DMS 273 treated with DMSO at 0.1 percent for 48 hours (cell line): ENCODE results near the gene GALNT13.

Experiments
- DNase-seq: peaks from one replicate; lab custom pipeline; 2025; lab: John Stamatoyannopoulos, UW

Gene GALNT13

DNA sequence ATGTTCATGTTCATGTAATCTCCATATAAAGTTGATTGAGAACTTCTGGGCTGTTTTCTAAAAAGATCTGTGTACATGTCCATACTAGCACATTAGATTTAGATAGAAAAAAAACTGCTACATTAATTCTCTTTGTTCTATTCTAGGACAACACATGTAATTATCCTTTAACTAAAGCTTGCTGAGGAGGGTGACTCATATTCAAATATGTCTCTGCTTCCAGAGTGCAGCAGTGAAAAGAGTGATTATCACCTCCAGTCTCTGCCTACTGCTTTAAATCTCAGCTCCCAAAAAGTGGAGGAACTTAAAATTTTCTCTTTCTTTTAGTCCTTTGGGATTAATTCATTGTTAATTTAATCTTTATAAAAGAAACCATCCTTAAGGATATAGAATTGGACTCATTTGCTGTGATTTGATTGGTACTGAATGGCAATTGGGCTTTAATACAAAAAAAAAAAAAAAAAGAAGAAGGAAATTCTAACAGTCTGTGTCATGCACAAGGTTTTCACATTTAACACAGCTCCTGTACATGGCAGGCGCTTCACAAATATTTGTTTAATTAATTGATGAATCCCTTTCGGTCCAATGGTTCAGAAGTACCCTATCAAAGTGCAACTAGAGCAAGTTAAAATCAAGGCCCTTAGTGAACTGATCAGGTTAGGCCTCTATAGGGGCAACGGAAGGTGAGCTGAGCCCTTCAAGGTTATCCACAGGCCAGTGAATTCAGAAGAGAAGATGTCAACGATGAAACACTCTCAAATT, 612.8 kb downstream of the GALNT13 start:
- DNase-seq: no peak

DNA sequence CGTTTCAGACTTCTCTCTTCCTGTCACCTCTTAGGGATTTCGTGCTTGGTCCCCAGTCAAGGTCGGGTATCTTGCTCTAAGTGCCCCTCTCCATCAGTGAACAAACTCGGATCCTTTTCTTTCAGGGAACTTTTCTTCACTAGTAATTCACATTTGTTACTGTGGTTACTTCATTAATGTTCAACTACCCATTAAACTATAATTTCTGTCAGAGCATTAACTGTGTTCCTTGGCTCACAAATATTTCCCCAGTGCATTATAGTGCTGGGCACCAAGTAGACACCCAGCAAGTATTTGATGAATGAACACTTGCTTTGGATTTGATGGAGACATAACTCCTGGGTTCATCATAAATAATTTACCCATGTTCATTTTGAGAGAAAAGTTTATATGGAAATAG, 617.1 kb downstream of the GALNT13 start:
- no peak for DNase-seq

DNA sequence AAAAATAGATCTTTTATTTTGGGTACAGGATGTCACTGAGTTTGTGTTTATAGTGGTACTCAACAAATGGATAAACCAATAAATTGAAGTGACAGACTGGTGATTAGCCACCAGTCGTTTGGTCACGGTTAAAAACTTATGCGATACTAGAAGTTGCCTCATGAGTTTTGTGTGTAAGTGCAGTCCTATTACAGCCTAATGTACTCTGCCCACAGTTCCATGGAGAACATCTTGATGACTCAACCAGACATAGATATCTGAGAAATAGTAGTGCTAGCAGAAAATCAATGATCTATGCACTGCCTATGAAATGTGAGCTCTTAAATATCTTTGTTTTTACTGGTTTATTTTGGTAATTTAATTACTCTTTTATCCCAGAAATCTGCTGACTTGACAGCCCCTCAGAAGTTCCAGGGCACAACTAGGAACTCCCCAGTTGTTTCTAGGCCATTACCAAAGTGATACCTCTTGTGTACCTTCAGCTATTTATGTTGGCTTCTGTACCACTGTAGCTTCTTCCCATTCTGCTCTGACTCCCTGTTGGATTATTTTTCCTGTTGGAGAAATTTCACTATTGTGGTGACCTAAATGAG, 617.6 kb downstream of the GALNT13 start:
- no peak for DNase-seq

DNA sequence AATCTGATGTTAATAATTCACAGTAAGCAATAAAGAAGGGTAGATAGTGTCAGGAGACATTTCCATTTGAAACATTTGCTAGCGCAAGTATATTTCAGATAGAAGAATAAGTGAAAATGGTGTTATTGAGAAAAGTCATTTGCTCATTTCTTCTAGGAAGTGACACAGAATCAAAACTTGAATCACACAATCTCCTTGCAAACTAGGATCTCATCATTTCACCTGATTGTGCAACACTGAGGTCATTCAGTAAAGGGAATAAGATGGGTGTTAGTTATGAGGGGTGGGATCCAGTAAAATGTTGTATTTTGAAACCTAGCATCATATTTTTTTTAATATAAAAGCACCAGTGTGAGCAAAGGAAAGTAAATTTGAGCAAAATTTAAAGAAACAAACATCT, 618.8 kb downstream of the GALNT13 start:
- DNase-seq: no peak

DNA sequence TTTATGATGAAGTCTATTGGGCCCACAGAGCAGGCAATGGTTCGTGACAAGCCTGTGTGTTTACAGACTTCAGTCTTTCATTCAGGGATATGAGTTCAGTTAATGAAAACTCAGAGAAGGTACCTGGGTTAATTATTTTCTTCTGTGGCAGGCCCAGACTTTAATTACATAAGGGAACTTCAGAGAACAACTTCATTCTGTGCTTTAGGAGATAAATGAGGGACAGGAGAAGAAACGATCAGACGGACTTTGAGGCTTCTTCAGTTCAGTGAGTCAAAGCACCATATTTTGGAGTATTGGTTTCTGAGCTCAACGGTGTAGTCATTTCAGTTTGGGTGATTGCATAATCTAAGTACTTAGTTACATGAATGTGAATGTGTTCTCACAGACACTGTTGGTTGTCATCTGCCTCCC, 623.7 kb downstream of the GALNT13 start:
- DNase-seq: no peak

DNA sequence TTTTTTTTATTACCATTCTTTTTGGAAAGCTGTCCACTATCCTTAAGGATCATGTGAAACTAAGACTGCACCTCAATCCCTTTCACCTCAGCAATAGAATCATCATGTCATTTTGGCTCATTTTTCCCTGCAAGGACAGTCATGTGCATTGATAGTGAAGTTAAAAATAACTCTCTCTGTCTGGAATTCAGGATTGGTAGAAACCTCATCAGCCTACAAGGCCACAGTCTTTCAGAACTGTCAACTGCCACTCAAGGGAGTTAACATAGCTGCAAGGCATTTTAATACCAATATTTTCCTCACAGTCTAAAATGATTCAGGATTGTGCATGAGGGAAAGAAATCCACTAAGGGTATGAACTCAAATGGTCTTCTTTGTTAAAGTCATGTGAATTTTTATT, 625.3 kb downstream of the GALNT13 start:
- DNase-seq: no peak
